B cell (primary cell): ENCODE measurements around the gene FTL.

Experiments
- CTCF ChIP-seq: fragments of 200-600 bp; IDR thresholded peaks from one replicate; pipeline ENCODE4 v1.8.0; 2022; ENCODE audit warnings: antibody characterized with exemption, mild to moderate bottlenecking
- EZH2 ChIP-seq: IDR thresholded peaks from 2 replicates; pipeline ENCODE4 v1.6.1; 2012; ENCODE audit warnings: borderline replicate concordance, low read depth, mild to moderate bottlenecking, moderate library complexity, low read length; ENCODE audit not compliant: insufficient read depth, poor library complexity, severe bottlenecking

DNA sequence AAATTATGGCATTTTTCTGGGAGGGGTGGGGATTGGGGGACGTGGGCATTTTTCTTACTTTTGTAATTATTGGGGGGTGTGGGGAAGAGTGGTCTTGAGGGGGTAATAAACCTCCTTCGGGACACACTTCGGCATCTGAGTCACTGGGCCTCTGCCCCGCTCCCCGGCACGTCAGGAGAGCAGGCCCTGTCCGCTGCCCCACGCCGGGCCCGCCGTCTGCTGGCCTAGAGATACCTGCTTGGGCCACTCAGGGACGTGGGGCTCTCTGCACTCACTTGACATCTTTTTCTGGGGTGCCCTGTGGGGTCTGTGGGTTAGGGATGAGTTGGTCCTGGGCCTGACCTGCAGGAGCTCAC is 3.5 kb upstream of the FTL start:
- TF ChIP-seq CTCF, result no peak
- no peak for TF ChIP-seq EZH2
